GM18511 (cell line): ENCODE measurements around the gene PRKD2.
"Not testable (repeated sequence)": the region's sequence is repeated elsewhere in the genome, so short reads cannot be mapped to it uniquely, and the experiment has no call there.

Source experiments
- ATAC-seq: cut with Tn5 transposase; IDR thresholded peaks from one replicate; pipeline ENCODE4 v1.9.1; 2021; ENCODE audit warnings: mild to moderate bottlenecking, moderate library complexity; ENCODE audit not compliant: unreplicated experiment

PRKD2 gene

DNA sequence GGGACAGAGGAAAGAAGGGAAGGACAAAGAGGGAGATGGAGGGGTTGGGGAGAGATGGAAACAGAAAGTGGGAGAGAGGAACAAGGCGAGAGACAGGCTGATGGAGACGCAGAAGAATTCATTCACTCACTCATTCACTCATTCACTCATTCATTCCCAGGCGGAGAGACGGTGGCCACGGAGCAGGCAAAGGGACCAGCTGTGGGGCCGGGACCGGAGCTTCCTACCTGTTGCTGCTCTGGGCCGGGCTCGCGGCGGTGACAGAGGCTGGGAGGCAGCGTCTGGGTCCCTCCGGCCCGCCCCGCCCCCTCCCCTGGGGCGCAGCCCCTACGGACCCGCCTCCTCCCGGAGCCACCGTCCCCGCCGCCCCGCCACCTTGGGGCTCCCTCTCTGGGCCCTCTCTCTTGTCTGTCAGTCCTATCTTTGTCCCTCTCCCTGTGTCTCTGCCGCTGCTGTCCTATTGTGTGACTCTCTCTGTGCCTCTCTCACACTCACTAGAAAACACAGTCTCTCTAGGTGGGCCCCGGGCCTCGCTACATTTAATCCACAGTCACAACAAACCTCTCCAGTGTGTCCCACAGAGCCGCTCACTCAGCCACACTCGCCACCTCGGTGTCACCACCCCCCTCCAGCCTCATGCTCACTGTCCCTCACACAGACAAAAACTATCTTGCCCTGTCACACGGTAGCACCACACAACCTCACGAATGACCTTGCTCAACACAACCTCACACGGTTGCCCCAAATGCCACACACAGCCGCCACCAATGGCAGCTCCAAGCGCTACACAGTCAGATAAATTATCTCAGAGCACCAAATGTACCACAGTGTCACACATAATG lies 80.8 kb downstream of the PRKD2 start, which contains the start of gene GNG8:
Gene GNG8 (minus strand): TSS at position 283 of the 842 bp plus-strand sequence. CDS start 1,520 bp downstream, outside the sequence.
- ATAC-seq: no peak

DNA sequence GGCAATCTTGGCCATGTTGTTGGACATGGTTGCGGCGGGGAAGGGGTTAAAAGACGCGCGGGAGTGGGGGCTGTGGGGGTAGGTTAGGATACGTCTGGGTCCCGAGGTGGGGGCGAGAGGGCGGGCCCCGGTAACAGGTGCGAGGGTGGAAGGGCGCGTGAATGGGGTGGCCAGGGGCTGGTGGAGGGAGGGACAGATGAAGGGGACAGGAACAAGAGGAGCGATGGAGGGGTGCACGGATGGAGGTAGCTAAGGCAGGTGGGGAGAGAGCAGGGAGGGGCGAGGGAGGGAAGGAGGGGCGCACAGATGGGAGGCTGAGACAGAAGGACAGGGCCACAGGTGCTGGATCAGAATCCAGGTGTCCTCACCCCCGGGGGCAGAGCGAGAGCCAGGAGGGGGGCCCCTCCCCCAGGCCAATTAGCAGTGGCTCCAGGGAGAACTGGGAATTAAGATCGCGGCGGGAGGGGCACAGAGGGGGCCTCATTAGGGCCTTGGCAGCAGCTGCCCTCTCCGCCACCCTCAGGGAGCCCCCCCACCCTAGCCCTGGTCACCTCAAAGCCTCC lies 82.2 kb downstream of the PRKD2 start:
- no peak for ATAC-seq

DNA sequence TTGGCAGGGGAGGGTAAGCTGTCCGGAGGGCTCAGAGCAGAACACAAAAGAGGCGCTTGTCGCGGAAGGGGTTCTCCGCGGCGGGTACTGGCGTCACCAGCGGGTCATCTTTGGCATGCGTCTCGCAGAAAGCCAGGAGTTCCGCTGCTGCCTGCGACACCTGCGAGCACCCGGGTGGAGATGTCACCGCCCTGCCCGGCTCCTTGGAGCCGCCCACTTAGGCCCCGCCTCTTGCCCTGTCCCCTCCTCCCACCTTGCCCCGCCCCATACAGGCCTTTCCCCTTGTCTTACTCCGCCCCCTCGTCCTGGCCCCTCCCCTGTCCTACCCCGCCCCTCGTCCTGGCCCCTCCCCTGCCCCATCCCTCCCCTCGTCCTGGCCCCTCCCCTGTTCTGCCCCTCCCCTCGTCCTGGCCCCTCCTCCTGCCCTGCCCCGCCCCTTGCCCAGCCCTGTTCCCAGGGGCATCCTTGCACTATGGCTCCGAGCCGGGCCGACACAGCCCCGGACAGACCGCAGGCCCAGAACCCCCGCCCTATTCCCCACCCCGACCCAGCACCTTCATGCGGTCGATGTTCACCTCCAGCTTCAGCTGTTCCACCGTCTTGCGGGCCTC lies 82.8 kb downstream of the PRKD2 start:
- no peak for ATAC-seq

DNA sequence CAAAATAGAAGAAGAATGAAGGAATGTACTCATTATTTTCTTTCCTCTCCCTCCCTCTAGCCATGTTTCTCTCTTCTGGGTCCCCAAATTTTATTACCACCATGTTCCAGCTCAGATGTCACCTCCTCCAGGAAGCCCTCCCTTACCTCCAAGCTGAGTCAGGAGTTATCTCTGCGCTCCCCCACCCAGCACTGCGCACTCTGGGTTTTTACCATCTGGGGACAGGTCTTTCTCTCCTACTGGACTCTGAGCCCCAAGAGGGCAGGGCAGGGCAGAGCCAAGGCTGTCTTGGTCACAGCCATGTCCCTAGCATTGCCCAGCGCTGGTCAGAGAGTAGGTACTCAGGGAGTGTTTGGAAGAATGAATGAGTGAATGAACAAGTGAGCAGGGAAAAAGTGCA lies 83.8 kb downstream of the PRKD2 start:
- no peak for ATAC-seq

DNA sequence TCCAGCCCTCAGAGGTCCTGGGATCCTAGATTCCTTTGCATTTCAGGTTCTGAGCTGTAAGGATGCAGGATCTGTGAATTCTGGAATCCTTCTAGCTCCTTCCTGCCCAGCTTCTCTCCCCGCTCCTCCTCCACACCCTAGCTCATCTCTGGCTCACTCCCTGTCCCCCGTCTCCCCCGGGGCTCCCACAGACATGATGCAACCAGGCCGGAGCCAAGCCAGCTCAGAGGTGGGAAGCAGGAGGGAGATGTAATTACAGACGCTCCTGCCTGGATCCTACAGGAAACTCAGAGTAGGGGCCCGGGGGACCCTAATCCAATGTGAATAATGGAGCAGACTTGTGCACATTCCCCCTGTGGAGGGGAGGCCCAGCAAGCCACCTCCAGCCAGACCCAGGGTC lies 85.4 kb downstream of the PRKD2 start:
- ATAC-seq: no peak

DNA sequence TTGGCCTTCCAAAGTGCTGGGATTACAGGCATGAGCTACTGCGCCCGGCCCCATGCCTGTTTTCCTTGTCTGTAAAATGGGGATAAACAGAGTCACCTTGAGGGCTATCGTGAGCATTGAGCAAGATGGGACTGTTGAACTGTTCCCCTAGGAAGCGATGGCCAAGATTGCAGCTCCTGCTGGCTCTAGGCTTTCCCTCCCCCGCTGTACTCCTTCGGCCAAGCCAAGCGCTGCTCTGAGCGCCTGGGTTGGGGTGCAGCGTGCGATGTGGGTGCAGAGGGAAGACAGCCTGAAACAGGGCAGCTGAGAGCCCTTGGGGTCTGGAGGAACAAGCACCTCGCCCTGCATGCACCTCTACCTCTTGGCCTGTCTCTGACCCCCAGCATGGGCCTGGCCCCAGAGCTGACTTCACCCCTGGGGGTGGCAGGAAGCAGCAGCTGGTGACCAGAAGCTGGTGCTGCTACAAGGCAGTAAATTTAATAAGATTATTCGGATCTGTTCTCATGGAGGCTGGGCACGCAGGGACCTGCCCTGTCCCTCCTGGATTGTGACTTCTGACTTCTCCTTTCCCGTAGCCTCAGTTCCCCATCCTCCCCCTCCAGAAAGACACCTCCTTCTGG lies 86.2 kb downstream of the PRKD2 start:
- no peak for ATAC-seq

DNA sequence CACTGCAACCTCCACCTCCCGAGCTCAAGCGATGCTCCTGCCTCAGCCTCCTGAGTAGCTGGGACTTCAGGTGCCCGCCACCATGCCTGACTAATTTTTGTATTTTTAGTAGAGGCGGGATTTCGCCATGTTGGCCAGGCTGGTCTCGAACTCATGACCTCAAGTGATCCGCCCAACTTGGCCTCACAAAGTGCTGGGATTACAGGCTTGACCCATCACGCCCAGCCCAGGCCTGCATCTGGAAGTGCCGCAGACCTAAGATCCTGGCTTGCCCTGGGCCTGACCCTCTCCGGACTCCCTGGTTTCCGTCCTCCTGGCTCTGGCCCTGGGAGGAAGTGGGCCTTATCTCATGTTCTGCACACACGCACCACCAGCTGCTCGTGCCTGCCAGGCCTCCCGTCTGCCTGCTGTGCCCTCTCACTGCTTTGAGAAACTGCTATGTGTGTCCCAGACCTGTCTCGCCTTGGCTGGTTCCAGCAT lies 87.3 kb downstream of the PRKD2 start:
- no peak for ATAC-seq

DNA sequence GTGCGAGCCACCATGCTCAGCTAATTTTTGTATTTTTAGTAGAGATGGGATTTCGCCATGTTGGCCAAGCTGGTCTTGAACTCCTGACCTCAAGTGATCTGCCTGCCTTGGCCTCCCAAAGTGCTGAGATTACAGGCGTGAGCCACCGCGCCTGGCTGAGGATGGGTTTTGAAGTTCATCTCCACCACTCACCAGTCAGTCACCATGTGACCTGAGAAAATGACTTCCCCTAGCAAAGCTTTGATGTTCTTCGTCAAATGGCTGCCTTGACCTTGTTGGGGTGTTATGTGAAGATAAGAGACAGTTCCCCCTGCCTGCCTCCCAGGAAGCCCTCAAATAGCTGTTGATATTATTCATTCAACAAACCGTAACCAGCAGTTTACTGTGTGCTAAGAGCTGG lies 87.9 kb downstream of the PRKD2 start:
- ATAC-seq: not testable (repeated sequence)

DNA sequence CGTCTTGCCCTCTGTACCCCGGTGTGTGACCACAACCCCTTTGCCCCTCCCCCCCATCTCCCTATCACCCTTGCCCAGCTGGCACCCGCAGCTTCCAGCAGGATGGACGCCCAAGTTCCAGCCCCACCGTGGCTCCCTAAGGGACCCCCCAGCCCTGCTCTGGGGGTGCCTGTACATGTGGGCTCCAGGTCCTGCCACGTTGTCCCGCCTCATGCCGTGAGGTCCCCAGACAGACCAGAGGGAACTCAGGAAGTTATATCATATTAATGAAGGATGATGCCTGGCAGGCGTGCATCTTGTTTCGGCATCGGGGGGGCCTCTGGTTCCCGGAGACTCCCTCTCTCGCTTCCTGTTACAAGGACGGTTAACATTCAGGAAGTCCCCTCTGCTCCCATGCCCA lies 90.5 kb downstream of the PRKD2 start:
- no peak for ATAC-seq

DNA sequence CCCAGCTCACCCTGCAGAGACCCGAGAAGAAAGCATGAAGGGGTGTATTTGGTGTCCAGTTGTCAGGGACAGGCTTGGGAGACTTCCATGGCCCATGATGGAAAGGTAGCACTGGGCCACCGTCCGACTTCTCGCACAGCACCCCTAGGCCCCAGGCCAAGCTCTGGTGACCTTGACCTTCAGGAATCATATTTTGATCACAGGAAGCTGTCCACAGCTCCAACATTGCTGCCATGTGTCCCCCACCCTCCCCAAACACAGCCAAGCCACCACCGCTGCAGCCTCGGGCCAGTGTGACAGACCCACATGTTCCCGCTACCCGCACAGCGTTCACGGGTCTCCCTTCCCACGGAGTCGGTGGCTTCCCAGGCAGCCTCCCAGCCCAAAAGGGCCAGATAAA lies 91.2 kb downstream of the PRKD2 start:
- no peak for ATAC-seq

DNA sequence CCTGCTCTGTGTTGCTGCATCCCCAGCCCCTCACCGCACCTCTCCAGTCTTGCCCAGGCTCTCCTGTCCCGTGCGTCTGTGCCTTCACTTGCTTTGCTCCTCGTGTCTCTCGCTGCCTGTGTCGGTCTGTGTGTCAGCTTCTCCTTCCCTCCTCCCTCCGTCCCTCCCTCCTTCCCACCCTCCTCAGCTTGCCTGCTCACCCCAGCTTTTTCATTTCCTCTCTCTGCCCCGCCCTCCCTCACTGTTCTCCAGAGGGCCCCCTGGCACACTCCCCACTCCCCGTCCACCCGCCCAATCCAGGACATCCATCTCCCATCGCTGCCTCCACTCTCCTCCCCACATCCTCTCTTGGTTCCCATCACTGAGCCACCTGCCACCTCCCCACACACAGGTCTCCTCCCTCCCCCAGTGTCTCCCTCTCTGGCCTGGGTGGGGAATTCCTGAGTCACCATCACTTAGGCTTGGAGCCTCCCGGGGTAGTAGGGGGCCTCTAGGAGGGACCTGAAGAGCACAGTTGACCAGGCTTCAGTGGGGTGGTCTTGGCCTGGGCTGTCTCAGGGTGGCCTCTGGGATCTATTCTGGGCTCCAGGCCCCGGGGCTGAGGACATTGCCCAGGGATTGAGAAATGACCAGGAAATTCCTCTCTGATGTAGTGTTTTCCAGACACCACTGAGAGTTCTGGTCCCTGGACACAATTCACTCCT lies 91.8 kb downstream of the PRKD2 start, which contains the start of gene PTGIR:
Gene PTGIR (minus strand): TSS at position 132 of the 704 bp plus-strand sequence. CDS start 864 bp downstream, outside the sequence.
- ATAC-seq: no peak
